Lower lobe of right lung (tissue), 2 donors: ENCODE measurements around the gene HSPB6. TPM values are rescaled to one million over a fixed set of nuclear protein-coding genes. Genes with fewer than 3 reads are reported as not detected.
"Not testable (repeated sequence)": the region's sequence is repeated elsewhere in the genome, so short reads cannot be mapped to it uniquely, and the experiment has no call there.

Source experiments
- ATAC-seq, 2 donors: fragments of 200-7000 bp; cut with Tn5 transposase; one replicate each; pipeline ENCODE4 v1.9.1; 2020 to 2022; ENCODE audit warnings: mild to moderate bottlenecking in 2 of 2, moderate library complexity in 2 of 2
- DNase-seq: peaks from one replicate; pipeline ENCODE4 v3.0.0-alpha.2; 2020
- H3K27ac ChIP-seq: fragments of 200-600 bp; one replicate; pipeline ENCODE4 v1.8.0; 2022
- H3K27me3 ChIP-seq: fragments of 200-600 bp; one replicate; pipeline ENCODE4 v1.8.0; 2022; ENCODE audit warnings: low read depth
- H3K36me3 ChIP-seq: fragments of 200-600 bp; one replicate; pipeline ENCODE4 v1.8.0; 2022; ENCODE audit warnings: mild to moderate bottlenecking
- H3K4me1 ChIP-seq: fragments of 200-600 bp; one replicate; pipeline ENCODE4 v1.8.0; 2022
- H3K4me3 ChIP-seq: fragments of 200-600 bp; one replicate; pipeline ENCODE4 v1.8.0; 2022; ENCODE audit warnings: mild to moderate bottlenecking
- H3K9me3 ChIP-seq: fragments of 200-600 bp; one replicate; pipeline ENCODE4 v1.8.0; 2022
- intact Hi-C: fragments of 100-400 bp; cut with DNase I; formaldehyde crosslinking; loops from one replicate; pipeline ENCODE4 v1.11.0; 2022
- total RNA-seq: library from RNA; stranded (reverse); fragmentation: NEBNext Ultra II Directional; extraction: Animal tissue kit (Norgen Biotek cat#: 25700); gene quantifications from one replicate; pipeline ENCODE4 v1.2.1, GENCODE V29; 2021
- TF ChIP-seq, protein P1 (sequence below): fragments of 200-600 bp; IDR thresholded peaks from one replicate; pipeline ENCODE4 v1.8.0; 2022; ENCODE audit warnings: antibody characterized with exemption, mild to moderate bottlenecking
- donor health status: DM: no; HTN: yes; CAD: no; lungs with severe emphysema.

HSPB6 gene
- total RNA-seq, 1 donor from 2014 or later = 29.4 TPM

DNA sequence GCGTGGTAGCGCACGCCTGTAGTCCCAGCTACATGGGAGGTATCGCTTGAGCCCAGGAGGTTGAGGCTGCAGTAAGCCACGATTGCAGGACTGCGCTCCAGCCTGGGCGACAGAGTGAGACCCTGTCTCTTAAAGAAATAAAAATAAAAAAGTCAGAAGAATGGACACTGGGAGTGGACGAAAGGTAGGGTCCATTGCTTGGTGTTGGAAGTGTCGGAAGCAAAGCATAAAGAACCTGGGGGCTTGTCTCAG lies 18.1 kb upstream of the HSPB6 start:
- Histone ChIP-seq H3K27ac (no peak overlapping the region), H3K27me3 (no peaks in the 10 kb centered on the region), H3K9me3 (no peaks in the 10 kb centered on the region), H3K4me3 (peak overlapping the region; percentile 92), H3K4me1 (peaks cover 17% of the 10 kb centered on the region), H3K36me3 (no peaks in the 10 kb centered on the region)
- ATAC-seq = peak in 1 of 2 donors; percentile 1
- intact Hi-C loops = no loop called here
- TF ChIP-seq, protein P1, sequence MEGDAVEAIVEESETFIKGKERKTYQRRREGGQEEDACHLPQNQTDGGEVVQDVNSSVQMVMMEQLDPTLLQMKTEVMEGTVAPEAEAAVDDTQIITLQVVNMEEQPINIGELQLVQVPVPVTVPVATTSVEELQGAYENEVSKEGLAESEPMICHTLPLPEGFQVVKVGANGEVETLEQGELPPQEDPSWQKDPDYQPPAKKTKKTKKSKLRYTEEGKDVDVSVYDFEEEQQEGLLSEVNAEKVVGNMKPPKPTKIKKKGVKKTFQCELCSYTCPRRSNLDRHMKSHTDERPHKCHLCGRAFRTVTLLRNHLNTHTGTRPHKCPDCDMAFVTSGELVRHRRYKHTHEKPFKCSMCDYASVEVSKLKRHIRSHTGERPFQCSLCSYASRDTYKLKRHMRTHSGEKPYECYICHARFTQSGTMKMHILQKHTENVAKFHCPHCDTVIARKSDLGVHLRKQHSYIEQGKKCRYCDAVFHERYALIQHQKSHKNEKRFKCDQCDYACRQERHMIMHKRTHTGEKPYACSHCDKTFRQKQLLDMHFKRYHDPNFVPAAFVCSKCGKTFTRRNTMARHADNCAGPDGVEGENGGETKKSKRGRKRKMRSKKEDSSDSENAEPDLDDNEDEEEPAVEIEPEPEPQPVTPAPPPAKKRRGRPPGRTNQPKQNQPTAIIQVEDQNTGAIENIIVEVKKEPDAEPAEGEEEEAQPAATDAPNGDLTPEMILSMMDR = no peak
- DNase-seq = no peak

DNA sequence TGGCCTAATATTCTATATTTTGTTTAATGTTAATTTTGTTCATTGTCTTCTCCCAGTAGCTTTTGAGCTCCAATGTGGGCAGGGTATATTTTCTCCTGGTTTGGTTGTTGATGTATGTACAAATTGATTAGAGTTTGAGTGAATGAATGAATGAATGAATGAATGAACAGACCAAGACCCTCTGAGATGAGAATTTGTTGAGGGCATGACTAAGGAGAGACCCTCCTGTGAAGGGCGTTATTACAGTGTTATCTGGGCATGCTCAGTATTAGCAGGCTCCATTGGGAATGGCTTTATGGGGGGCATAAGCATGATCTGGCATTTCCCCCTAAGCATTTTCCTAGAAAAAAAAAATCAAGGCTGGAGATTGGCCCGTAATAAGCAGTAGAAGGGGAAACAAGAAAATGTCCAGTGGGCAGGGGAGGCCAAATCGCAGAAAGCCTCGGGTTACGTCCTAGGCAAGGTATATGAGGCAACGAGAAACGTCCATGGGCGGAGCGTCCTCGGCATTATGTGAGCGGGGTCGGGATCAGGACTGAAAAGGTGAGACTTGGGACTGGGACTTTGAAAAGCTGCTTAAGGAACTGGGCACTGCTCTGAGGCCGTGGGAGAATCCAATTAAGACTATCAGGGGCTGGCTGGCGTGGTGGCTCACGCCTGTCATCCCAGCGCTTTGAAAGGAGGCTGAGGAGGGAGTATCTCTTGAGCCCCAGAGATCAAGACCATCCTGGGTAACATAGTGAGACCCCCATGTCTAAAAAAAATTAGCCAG lies 17.6 kb upstream of the HSPB6 start:
- no peak for ATAC-seq
- intact Hi-C loops = no loop called here
- TF ChIP-seq, protein P1 = no peak
- no peak for DNase-seq
- H3K4me3 ChIP-seq = peak overlapping the region; percentile 92
- no peaks in the 10 kb centered on the region for H3K36me3 ChIP-seq
- no peaks in the 10 kb centered on the region for H3K27me3 ChIP-seq
- peaks cover 17% of the 10 kb centered on the region for H3K4me1 ChIP-seq
- no peak overlapping the region for H3K27ac ChIP-seq
- no peaks in the 10 kb centered on the region for H3K9me3 ChIP-seq

DNA sequence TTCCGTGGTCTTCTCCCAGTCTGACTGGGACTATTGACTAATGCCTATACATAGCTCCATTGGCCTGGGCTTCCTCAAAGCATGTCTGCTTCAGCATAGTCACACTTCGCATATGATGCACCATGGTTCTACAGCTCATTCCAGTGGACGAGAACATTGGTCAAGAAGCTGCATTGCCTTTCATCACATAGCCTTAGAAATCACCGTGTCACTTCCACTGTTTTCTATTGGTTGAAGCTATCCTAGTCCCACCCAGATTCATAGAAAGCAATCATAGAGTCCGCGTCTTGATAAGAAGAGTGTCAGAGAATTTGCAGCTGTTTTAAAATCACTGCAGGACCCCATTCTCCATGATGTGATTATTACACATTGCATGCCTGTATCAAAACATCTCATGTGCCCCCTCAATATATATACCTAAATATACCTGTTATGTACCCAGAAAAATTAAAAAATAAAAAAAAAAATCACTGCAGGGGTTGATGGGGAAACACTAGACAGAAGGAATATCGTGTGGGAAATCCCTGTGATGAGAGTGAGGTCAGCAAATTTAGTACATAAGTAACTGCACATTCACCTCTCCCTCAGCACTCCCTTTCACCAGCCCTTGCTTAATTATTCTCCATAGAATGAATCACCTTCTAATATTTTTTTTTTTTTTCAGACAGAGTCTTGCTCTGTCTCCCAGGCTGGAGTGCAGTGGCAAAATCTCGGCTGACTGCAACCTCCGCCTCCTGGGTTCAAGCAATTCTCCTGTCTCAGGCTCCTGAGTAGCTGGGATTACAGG lies 16.4 kb upstream of the HSPB6 start:
- H3K4me3 ChIP-seq = no peak overlapping the region
- no peak overlapping the region for H3K27ac ChIP-seq
- H3K9me3 ChIP-seq = no peaks in the 10 kb centered on the region
- H3K4me1 ChIP-seq = peaks cover 17% of the 10 kb centered on the region
- intact Hi-C loops = no loop called here
- DNase-seq (no peak), ATAC-seq (no peak)
- TF ChIP-seq, protein P1 = no peak
- H3K27me3 ChIP-seq = no peaks in the 10 kb centered on the region
- H3K36me3 ChIP-seq = no peaks in the 10 kb centered on the region

DNA sequence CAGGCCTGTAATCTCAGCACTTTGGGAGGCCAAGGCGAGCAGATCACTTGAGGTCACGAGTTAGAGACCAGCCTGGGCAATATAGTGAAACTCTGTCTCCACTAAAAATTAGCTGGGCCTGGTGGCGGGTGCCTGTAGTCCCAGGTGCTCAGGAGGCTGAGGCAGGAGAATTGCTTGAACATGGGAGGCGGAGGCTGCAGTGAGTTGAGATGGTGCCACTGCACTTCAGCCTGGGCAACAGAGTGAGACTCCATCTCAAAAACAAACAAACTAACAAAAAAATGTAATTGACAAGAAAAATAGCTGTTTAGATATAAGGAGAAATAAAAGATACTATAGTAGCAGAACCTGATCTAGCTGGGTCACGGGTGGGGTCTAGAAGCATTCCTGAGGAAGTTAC lies 15.5 kb upstream of the HSPB6 start:
- intact Hi-C loops, H3K4me3 ChIP-seq, H3K36me3 ChIP-seq, DNase-seq, H3K27me3 ChIP-seq, H3K27ac ChIP-seq, ATAC-seq, H3K9me3 ChIP-seq: not testable (repeated sequence)
- H3K4me1 ChIP-seq = peaks cover 17% of the 10 kb centered on the region

DNA sequence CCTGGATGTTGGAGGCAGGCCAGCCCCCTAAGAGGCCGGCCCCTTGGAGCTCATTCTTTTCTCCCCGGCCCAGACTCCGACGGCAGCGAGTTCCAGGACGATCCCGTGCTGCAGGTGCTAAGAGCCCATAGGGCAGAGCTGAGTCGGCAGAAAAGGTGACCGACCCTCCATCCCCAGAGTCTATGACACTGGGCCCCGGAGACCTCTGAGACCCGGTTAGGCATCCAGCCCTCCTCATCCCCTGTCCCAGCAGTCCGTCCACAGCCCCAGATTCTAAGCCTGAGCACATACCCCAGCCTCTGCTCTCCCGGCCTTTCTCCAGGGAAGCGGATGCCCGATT lies 11.2 kb upstream of the HSPB6 start:
- H3K27ac ChIP-seq = no peak overlapping the region
- TF ChIP-seq, protein P1 = no peak
- no peaks in the 10 kb centered on the region for H3K4me1 ChIP-seq
- no peaks in the 10 kb centered on the region for H3K9me3 ChIP-seq
- DNase-seq (no peak), ATAC-seq (peak; percentile 5 to 9)
- no peaks in the 10 kb centered on the region for H3K27me3 ChIP-seq
- no peak overlapping the region for H3K4me3 ChIP-seq
- intact Hi-C loops = no loop called here
- peaks cover 39% of the 10 kb centered on the region for H3K36me3 ChIP-seq
